HL-60 (cell line): ENCODE results near the gene STXBP1.
A peak's percentile ranks its signal among the peaks of the same experiment; 100 is the strongest.

Experiments
- DNase-seq, 2 experiments: peaks; one replicate each; pipeline ENCODE4 v3.0.0-alpha.2; 2010 to 2020; ENCODE audit warnings: low read depth in 1 of 2, low spot score in 1 of 2
- H3K27ac ChIP-seq: fragments of 250-450 bp; sonication (Bioruptor Pico); replicated peaks from 2 replicates; pipeline ENCODE4 v1.5.1; 2020; ENCODE audit warnings: mild to moderate bottlenecking, moderate library complexity
- H3K27me3 ChIP-seq: fragments of 250-450 bp; sonication (Bioruptor Pico); 2 replicates; pipeline ENCODE4 v1.5.1; 2021; ENCODE audit warnings: mild to moderate bottlenecking, moderate library complexity; ENCODE audit not compliant: insufficient read depth, poor library complexity, severe bottlenecking
- H3K4me3 ChIP-seq: replicated peaks from 2 replicates; pipeline ENCODE4 v1.5.1; 2011; ENCODE audit warnings: mild to moderate bottlenecking, control low read depth, low read length; ENCODE audit not compliant: insufficient read depth
- GABPA ChIP-seq: IDR thresholded peaks from 2 replicates; pipeline ENCODE4 v1.6.1; 2012; ENCODE audit warnings: low read depth
- POLR2AphosphoS5 ChIP-seq: IDR thresholded peaks from 2 replicates; pipeline ENCODE4 v1.6.1; 2012; ENCODE audit warnings: low read depth
- SPI1 ChIP-seq: IDR thresholded peaks from 2 replicates; pipeline ENCODE4 v1.6.1; 2012; ENCODE audit warnings: low read depth, mild to moderate bottlenecking, borderline replicate concordance
- TF ChIP-seq, protein P1 (sequence below): IDR thresholded peaks from 2 replicates; pipeline ENCODE4 v1.6.1; 2012; ENCODE audit warnings: low read depth; ENCODE audit not compliant: insufficient replicate concordance
- TF ChIP-seq, protein P2 (sequence below): IDR thresholded peaks from one replicate; pipeline ENCODE4 v1.5.1; 2011; ENCODE audit warnings: low read length, control low read depth, inconsistent platforms; ENCODE audit not compliant: insufficient read depth

Gene STXBP1

DNA sequence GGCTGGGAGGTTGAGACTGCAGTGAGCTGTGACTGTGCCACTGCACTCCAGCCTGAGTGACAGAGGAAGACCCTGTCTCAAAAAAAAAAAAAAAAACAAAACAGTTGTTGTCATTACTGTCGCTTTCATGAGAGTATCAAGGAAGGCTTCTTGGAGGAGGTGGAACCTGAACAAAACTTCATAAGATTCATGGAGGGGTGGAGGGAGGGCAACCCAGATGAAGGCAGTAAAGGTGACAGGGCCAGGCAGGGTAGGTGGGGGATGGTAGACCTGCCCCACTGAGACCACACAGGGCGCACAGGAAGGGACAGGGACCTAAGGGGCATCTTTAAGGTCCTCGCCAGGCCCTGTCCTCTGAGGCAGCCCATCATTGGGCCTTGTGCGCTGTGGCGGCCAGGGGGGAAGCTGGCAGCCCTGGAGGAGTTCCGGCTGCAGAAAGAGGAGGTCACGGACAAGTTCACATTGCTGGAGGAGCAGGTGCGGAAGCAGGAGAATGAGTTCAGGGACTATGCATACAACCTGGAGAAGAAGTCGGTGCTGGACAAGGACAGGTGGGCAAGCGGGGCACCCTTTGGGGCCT lies 98.2 kb downstream of the STXBP1 start:
- TF ChIP-seq POLR2AphosphoS5, result no peak
- Histone ChIP-seq H3K27me3 (no peaks in the 10 kb centered on the region), H3K27ac (no peak overlapping the region), H3K4me3 (no peak overlapping the region)
- DNase-seq, result no peak

DNA sequence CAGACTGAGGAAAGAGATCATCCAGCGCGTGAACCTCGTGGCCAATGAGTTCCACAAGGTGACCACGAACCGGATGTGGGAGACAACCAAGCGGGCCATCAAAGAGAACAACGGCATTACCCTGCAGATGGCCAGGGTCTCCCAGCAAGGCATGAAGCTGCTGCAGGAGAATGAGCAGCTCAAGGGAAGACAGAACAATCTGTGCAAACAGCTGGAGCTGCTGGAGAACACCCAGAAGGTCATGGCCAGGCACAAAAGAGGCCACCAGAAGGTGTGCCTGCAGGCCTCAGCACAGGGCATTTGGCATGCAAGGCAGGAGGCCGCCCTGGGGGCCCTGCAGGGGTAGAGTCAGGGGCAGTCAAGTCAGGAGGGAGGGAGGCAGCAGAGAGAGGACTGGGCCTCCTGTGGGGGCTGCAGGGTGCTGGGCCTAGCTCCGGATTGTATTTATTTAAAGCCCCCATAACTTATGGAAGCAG lies 99.2 kb downstream of the STXBP1 start:
- Histone ChIP-seq H3K4me3 (no peak overlapping the region), H3K27ac (no peak overlapping the region), H3K27me3 (no peaks in the 10 kb centered on the region)
- peak; percentile 75 to 84 for DNase-seq
- TF ChIP-seq, protein P1, sequence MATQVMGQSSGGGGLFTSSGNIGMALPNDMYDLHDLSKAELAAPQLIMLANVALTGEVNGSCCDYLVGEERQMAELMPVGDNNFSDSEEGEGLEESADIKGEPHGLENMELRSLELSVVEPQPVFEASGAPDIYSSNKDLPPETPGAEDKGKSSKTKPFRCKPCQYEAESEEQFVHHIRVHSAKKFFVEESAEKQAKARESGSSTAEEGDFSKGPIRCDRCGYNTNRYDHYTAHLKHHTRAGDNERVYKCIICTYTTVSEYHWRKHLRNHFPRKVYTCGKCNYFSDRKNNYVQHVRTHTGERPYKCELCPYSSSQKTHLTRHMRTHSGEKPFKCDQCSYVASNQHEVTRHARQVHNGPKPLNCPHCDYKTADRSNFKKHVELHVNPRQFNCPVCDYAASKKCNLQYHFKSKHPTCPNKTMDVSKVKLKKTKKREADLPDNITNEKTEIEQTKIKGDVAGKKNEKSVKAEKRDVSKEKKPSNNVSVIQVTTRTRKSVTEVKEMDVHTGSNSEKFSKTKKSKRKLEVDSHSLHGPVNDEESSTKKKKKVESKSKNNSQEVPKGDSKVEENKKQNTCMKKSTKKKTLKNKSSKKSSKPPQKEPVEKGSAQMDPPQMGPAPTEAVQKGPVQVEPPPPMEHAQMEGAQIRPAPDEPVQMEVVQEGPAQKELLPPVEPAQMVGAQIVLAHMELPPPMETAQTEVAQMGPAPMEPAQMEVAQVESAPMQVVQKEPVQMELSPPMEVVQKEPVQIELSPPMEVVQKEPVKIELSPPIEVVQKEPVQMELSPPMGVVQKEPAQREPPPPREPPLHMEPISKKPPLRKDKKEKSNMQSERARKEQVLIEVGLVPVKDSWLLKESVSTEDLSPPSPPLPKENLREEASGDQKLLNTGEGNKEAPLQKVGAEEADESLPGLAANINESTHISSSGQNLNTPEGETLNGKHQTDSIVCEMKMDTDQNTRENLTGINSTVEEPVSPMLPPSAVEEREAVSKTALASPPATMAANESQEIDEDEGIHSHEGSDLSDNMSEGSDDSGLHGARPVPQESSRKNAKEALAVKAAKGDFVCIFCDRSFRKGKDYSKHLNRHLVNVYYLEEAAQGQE, result no peak
- TF ChIP-seq, protein P2, sequence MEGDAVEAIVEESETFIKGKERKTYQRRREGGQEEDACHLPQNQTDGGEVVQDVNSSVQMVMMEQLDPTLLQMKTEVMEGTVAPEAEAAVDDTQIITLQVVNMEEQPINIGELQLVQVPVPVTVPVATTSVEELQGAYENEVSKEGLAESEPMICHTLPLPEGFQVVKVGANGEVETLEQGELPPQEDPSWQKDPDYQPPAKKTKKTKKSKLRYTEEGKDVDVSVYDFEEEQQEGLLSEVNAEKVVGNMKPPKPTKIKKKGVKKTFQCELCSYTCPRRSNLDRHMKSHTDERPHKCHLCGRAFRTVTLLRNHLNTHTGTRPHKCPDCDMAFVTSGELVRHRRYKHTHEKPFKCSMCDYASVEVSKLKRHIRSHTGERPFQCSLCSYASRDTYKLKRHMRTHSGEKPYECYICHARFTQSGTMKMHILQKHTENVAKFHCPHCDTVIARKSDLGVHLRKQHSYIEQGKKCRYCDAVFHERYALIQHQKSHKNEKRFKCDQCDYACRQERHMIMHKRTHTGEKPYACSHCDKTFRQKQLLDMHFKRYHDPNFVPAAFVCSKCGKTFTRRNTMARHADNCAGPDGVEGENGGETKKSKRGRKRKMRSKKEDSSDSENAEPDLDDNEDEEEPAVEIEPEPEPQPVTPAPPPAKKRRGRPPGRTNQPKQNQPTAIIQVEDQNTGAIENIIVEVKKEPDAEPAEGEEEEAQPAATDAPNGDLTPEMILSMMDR, result no peak
- TF ChIP-seq POLR2AphosphoS5, result peak; percentile 81
- no peak for TF ChIP-seq SPI1

DNA sequence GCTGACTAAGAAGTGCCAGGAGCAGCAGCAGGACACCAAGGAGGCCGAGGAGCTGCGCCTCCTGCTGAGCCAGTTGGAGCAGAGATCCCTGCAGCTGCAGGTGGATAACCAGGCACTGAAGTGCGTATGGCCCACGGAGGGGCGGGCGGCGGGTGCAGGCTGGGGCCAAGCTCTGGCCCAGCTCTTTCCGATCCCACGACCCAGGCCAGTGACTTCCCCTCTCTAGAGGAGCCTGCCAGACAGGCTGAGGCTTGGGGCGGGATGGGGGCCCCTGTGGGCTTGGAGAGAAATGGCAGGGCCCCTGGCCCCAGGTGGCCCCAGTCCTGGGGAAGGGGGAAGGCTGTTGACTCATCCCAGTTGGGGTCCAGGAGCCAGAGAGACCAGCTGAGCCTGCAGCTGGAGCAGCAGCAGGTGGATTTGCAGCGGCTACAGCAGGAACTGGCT lies 99.8 kb downstream of the STXBP1 start:
- TF ChIP-seq SPI1, result peak; percentile 74
- no peak for TF ChIP-seq GABPA
- H3K4me3 ChIP-seq, result no peak overlapping the region
- peak in 1 of 2 experiments; percentile 57 for DNase-seq
- H3K27ac ChIP-seq, result no peak overlapping the region
- H3K27me3 ChIP-seq, result no peaks in the 10 kb centered on the region

DNA sequence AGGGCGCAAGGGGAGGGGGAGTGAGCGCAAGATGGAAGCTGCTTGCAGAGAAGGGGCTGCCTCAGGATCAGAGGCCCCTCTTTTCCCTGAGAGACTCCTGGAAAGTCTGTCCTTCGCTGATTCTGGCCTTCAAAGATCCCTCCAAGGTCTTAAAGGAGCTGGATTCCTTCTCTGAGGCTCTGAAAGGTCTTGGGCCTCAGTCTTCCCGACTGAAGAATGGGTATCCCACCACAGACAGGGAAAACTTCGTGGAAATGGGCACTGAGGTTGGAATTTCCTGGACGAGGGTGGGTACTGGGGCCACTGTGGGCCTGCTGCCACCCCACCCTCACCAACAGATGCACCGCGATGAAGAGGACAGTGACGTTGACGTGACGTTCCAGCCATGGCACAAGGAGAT lies 100.3 kb downstream of the STXBP1 start:
- H3K27me3 ChIP-seq, result no peaks in the 10 kb centered on the region

More for the DNA sequence above, 100.3 kb downstream of the STXBP1 start:
- DNase-seq, result no peak
- TF ChIP-seq POLR2AphosphoS5, result no peak
- TF ChIP-seq, protein P2, result no peak
- TF ChIP-seq GABPA, result no peak
- TF ChIP-seq SPI1, result no peak
- TF ChIP-seq, protein P1, result no peak
- H3K27ac ChIP-seq, result no peak overlapping the region
- no peak overlapping the region for H3K4me3 ChIP-seq
